HG02763 (cell line): ENCODE measurements around the gene SMDT1.
A peak's percentile ranks its signal among the peaks of the same experiment; 100 is the strongest.

Experiments
- ATAC-seq: cut with Tn5 transposase; IDR thresholded peaks from one replicate; pipeline ENCODE4 v1.9.1; 2021; ENCODE audit warnings: mild to moderate bottlenecking, moderate library complexity; ENCODE audit not compliant: unreplicated experiment

The SMDT1 gene

GRCh38 chr22:42079319-42080251 is at the start of gene SMDT1:
Gene SMDT1 (plus strand): TSS chr22:42079700. CDS start chr22:42079769, 69 bp downstream.
- peak; percentile 83 for ATAC-seq

GRCh38 chr22:42033263-42034181 is 46.0 kb upstream of the SMDT1 start:
- ATAC-seq: no peak

- no peak for ATAC-seq
Observed at GRCh38 chr22:42035256-42035655, 44.2 kb upstream of the SMDT1 start.

- ATAC-seq: no peak
Observed at GRCh38 chr22:42039271-42039670, 40.2 kb upstream of the SMDT1 start.

GRCh38 chr22:42041784-42042183 is 37.7 kb upstream of the SMDT1 start:
- no peak for ATAC-seq

- no peak for ATAC-seq
Observed at GRCh38 chr22:42050641-42051180, 28.8 kb upstream of the SMDT1 start.

- ATAC-seq: no peak
Observed at GRCh38 chr22:42052765-42053164, 26.7 kb upstream of the SMDT1 start.

- ATAC-seq: no peak
Observed at GRCh38 chr22:42056757-42057511, 22.6 kb upstream of the SMDT1 start.

GRCh38 chr22:42060489-42060888 is 19.0 kb upstream of the SMDT1 start:
- ATAC-seq: no peak

GRCh38 chr22:42061041-42061440 is 18.5 kb upstream of the SMDT1 start:
- ATAC-seq: no peak

GRCh38 chr22:42062506-42063170 is 16.9 kb upstream of the SMDT1 start:
- ATAC-seq: no peak

- no peak for ATAC-seq
Observed at GRCh38 chr22:42064629-42065028, 14.9 kb upstream of the SMDT1 start.

- no peak for ATAC-seq
Observed at GRCh38 chr22:42065438-42066125, 13.9 kb upstream of the SMDT1 start.

- no peak for ATAC-seq
Observed at GRCh38 chr22:42066126-42066761, 13.3 kb upstream of the SMDT1 start.

- no peak for ATAC-seq
Observed at GRCh38 chr22:42066937-42067336, 12.6 kb upstream of the SMDT1 start.

GRCh38 chr22:42067671-42068251 is 11.7 kb upstream of the SMDT1 start:
- ATAC-seq: no peak

- no peak for ATAC-seq
Observed at GRCh38 chr22:42068291-42068690, 11.2 kb upstream of the SMDT1 start.

GRCh38 chr22:42069801-42070516 is 9.5 kb upstream of the SMDT1 start:
- ATAC-seq: no peak
